AG10803 (cell line): ENCODE measurements around the gene ZNF14.
"Not testable (repeated sequence)": the region's sequence is repeated elsewhere in the genome, so short reads cannot be mapped to it uniquely, and the experiment has no call there.

Experiments
- DNase-seq: peaks from one replicate; pipeline ENCODE4 v3.0.0; 2010; ENCODE audit warnings: low read depth
- H3K4me3 ChIP-seq: 2 replicates; pipeline ENCODE4 v1.5.1; 2011; ENCODE audit warnings: mild to moderate bottlenecking, low read length, control low read depth
- TF ChIP-seq, protein P1 (sequence below): conservative IDR thresholded peaks from 2 replicates; pipeline ENCODE4 v1.5.1; 2011; ENCODE audit warnings: mild to moderate bottlenecking, low read length, control low read depth, inconsistent platforms

ZNF14 gene

DNA sequence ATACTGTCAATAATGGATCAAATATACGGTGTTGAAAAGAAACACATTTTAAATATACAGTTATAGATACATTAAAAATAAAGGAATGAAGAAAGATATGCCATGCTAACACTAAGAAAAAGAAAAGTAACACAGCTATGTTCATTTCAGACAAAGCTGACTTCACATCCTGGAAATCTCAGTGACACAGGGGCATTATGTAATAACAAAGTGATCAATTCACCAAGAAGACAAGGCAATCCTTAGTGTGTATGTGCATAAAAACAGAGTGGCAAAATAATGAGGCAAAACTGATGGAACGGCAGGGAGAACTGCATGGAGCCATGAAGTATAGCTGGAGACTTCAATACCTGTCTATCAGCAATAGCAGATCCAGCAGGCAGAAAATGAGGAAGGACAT, 13.1 kb downstream of the ZNF14 start:
- TF ChIP-seq, protein P1, sequence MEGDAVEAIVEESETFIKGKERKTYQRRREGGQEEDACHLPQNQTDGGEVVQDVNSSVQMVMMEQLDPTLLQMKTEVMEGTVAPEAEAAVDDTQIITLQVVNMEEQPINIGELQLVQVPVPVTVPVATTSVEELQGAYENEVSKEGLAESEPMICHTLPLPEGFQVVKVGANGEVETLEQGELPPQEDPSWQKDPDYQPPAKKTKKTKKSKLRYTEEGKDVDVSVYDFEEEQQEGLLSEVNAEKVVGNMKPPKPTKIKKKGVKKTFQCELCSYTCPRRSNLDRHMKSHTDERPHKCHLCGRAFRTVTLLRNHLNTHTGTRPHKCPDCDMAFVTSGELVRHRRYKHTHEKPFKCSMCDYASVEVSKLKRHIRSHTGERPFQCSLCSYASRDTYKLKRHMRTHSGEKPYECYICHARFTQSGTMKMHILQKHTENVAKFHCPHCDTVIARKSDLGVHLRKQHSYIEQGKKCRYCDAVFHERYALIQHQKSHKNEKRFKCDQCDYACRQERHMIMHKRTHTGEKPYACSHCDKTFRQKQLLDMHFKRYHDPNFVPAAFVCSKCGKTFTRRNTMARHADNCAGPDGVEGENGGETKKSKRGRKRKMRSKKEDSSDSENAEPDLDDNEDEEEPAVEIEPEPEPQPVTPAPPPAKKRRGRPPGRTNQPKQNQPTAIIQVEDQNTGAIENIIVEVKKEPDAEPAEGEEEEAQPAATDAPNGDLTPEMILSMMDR: no peak
- DNase-seq: no peak
- H3K4me3 ChIP-seq: no peak overlapping the region

DNA sequence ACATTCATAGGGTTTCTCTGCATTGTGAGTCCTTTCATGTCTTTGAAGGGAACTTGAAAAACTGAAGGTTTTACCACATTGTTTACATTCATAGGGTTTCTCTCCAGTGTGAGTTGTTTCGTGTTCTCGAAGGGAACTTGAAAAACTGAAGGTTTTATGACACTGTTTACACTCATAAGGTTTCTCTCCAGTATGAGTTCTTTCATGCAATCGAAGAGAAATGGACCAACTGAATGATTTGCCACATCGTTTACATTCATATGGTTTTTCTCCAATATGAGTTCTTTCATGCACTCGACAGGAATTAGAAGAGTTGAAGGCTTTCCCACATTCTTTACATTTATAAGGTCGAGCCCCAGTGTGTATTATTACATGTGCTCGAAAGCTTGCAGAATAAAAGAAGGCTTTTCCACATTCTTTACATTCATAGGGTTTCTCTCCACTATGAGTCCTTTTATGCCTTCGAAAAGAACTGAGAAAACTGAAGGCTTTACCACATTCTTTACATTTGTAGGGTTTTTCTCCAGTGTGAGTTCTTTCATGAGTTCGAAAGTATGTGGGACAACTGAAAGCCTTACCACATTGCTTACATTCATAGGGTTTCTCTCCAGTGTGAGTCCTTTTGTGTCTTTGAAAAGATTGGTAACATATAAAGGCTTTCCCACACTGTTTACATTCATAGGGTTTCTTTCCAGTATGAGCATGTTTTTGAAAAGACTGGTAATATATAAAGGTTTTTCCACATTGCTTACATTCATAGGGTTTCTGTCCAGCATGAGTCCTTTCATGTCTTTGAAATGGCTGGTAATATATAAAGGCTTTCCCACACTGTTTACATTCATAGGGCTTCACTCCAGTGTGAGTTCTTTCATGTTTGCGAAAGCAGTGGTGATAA, 20.7 kb downstream of the ZNF14 start:
- TF ChIP-seq, protein P1: no peak
- DNase-seq: no peak
- no peak overlapping the region for H3K4me3 ChIP-seq

- no peak for DNase-seq
- H3K4me3 ChIP-seq: no peak overlapping the region
- TF ChIP-seq, protein P1: no peak
These were observed 21.5 kb downstream of the ZNF14 start for GRCh38 chr19:19711306-19711933.

GRCh38 chr19:19710506-19710905, 22.4 kb downstream of the ZNF14 start:
- DNase-seq: no peak
- no peak overlapping the region for H3K4me3 ChIP-seq
- TF ChIP-seq, protein P1: no peak

DNA sequence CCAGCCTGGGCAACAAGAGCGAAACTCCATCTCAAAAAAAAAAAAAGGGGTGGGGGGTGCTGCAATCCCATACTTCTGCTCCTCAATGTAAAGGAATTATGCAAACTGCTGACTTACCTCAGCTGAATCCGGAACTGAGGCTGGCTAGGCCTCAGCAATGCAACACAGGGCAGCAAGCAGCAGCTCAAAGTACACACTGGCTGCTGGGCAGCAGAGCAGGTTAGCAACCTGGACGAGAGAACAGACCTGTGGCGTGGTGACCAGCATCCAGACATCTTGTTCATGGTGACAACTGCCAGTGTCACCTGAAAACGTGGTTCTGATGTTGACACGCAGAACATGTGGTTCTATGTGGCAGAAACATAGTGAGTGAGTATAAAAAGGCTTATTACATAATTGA, 28.1 kb downstream of the ZNF14 start:
- no peak for DNase-seq
- TF ChIP-seq, protein P1: no peak

DNA sequence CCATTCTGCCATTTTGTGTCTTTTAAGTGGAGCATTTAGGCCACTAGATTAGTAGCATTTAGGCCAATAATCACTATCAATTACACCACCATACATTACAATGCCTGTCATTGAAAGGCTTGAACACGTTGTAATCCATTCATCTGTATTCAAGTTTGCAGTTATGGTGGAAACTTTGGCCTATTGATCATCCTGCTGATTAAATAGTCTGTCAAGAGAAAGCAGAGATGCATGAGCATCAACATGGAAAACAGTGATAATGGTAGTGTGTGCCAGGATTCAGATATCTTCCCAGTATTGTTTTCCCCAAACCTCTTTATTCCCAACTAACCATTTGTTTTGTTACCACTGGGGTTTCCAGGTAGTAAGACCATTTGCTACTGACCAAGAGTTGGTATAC, 32.4 kb downstream of the ZNF14 start:
- not testable (repeated sequence) for DNase-seq, H3K4me3 ChIP-seq

More for the DNA sequence above, 28.1 kb downstream of the ZNF14 start:
- H3K4me3 ChIP-seq: no peak overlapping the region

DNA sequence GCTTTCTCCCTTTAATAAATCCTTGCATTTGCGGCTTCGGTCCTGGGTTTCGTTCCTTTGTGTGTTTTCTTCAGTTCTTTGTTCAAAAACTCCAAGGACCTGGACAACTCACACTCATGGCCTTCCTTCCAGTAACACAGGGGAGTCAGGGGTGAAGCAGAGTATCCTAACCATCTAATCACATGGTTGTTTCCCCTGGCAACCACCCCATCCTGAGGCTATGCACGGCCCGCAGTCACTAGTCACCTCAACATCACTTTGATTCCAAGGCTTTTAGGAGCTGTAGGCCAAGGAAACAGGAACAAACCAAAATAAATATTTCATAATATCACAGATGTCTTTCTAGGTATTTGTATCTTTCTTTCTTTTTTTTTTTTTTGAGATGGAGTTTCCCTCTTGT, 35.3 kb downstream of the ZNF14 start:
- no peak for DNase-seq
- TF ChIP-seq, protein P1: no peak
- H3K4me3 ChIP-seq: no peak overlapping the region
